Inferior parietal cortex (tissue), 1 donor: ENCODE measurements around the gene LRMDA.

Source experiments
- DNase-seq: peaks from one replicate; pipeline ENCODE4 v3.0.0-alpha.2; 2016; ENCODE audit errors: extremely low spot score

LRMDA gene

DNA sequence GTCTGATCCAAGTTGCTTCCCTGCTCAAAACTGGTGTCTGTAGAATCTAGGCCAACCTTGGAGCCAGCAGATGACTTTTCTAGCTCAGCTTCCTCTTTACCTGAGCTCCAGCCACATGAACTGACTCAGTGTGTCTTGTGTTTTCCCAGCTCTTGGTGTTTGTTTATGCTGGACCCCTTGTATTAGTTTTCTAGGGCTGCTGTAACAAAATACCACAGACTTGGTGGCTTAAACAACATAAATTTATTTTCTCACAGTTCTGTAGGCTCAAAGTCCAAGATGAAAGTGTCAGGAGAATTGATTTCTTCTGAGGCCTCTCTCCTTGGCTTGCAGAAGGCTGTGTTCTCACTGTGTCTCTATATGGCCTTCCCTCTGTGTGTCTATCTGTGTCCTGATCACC lies 45.1 kb downstream of the LRMDA start:
- no peak for DNase-seq

- DNase-seq = no peak
Measured at GRCh38 chr10:75476985-75477384, 45.6 kb downstream of the LRMDA start.

GRCh38 chr10:75477680-75478079 lies 46.3 kb downstream of the LRMDA start:
- no peak for DNase-seq

GRCh38 chr10:75480374-75480773 lies 49.0 kb downstream of the LRMDA start:
- no peak for DNase-seq

DNA sequence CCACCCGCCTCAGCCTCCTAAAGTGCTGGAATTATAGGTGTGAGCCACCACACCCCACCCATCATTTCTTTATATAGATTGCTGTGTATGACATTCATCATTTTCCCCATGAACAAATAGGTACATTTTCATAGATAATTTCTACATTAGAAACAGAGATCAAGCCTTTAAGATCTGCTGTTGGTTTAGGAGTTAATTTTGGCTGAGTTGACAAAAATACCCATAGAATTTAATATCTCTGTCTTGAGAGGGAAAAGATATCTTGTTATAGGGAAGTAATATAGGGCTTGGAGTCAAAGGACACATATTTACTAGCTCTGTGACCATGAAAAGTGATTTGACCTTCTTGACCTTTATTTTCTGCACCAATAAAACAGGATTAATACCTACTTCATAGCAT lies 51.8 kb downstream of the LRMDA start:
- no peak for DNase-seq

DNA sequence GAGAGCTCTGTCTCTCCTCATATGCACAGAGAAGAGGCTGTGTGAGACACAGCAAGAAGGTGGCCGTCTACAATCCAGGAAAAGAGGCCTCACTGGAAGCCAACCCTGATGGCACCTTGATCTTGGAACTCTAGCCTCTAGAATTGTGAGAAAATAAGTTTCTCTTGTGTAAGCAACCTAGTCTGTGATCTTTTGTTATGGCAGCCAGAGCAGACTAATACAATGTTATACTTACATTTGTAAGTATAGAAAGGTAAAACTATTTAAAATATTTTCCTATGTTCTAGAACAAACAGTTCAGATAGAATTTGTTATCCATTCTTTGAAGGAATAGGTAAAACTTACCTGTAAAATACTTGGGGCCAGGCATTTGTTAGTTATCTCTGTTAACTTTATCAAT lies 53.3 kb downstream of the LRMDA start:
- no peak for DNase-seq

- DNase-seq = no peak
Measured at GRCh38 chr10:75486591-75486990, 55.2 kb downstream of the LRMDA start.

- DNase-seq = no peak
Measured at GRCh38 chr10:75487087-75487754, 55.8 kb downstream of the LRMDA start.

DNA sequence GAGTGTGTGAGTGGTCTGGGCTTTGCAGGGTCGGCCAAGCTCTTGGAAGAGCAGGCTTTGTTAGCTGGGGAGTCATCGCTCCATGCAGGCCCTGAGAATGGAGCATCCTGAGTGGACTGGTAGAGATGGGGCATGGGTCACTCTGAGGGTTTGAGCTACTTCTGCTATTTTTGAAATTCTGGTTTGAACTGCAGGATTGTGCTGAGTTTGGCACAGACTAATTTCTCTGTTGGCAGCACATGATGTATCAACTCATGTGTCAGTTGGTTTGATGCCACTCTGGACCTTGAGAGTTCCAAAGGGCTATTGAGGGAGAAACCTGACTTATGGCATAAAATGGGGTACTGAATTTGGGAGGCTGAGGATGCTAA lies 56.3 kb downstream of the LRMDA start:
- no peak for DNase-seq

GRCh38 chr10:75492173-75492925 lies 60.9 kb downstream of the LRMDA start:
- DNase-seq = no peak

GRCh38 chr10:75493464-75493863 lies 62.0 kb downstream of the LRMDA start:
- no peak for DNase-seq

- DNase-seq = no peak
Measured at GRCh38 chr10:75495434-75496190, 64.2 kb downstream of the LRMDA start.

- no peak for DNase-seq
Measured at GRCh38 chr10:75496191-75496567, 64.8 kb downstream of the LRMDA start.

DNA sequence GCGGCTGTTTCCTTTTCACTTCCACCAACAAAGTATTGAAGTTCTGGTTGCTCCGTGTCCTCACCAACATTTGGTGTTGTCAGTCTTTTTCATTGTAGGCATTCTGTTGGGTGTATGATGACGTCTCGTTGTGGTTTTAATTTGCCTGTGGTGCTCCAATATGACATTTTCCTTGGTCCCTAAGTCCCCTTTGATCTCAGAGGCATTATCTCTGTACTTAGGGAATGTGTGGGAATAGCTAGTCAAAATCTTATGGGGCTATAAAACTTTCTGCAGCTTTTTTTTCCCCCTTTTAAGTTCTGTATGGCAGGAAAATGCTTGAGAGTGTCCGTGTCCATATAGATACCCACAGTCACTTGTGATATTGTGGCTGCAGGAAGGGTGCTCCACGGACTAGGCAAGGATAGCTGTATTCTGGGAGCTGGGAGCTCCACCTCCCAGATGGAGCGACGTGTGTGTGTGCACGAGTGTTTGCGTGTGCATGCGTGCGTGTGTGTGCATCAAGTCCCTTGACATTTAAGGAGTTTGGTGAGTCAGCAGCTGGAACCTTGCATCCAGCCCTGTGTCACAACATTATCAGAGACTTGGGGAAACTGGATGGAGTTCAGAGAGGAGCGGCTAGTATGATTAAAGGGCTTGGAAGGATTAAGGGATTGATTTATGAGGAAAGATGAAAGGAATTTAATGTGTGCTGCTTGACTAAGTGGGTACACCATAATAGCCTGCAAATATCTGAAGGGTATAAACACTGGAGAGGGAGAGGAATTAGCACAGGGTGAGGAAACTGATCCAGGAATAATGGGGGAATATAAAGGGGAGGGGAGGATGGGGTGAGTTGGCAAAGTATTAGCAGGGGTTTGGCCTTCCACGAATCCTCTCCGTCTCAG lies 66.8 kb downstream of the LRMDA start:
- DNase-seq = no peak

- DNase-seq = no peak
Measured at GRCh38 chr10:75498884-75499350, 67.5 kb downstream of the LRMDA start.

DNA sequence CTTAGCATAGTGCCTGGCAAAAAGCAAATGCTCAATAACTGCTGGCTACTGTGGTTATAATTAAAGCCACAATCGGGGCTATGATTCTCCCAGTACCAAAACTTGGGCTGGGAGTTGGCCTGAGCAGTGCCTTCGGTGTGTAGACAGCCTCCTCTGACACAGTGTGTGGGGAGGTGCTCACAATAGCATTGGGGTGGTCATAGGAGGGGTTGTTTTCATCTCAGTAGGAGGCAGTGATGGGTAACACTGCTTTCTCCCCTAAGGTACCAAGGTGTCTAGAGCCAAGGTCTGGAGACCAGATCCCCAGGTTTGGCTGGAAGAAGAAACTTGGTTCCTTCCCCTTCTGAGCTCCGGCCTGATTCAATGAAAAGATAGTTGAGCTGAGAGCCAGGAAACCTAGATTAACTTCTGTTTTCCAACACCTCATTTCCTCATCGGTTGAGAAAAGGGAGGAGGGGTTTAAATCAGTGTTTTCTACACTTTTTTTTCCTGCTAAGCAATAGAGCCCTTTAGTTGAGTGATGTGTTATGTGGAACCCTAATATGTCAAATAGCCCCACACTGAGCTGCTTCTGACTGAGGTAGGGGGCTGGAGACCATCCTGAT lies 68.2 kb downstream of the LRMDA start:
- DNase-seq = no peak

- DNase-seq = no peak
Measured at GRCh38 chr10:75502389-75502788, 71.0 kb downstream of the LRMDA start.

GRCh38 chr10:75502838-75503237 lies 71.4 kb downstream of the LRMDA start:
- no peak for DNase-seq

DNA sequence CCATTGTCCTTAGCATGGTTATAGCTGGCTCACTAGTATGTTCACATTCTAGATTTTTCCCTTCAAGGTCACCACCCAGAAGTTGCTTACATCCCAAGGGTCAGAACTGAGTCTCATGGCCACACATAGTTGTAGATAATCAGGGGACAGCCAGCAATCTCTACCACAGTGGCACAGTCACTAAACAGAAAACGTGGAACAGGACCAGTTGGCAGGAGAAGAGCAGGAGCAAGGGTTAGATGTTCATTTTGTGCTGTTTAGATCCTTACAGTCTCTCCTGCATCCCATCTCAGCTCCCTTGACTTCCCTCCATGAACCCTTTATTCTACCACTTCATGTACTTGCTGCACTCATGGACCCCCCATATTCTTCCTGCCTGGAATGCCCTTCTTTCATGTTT lies 73.9 kb downstream of the LRMDA start:
- DNase-seq = no peak

DNA sequence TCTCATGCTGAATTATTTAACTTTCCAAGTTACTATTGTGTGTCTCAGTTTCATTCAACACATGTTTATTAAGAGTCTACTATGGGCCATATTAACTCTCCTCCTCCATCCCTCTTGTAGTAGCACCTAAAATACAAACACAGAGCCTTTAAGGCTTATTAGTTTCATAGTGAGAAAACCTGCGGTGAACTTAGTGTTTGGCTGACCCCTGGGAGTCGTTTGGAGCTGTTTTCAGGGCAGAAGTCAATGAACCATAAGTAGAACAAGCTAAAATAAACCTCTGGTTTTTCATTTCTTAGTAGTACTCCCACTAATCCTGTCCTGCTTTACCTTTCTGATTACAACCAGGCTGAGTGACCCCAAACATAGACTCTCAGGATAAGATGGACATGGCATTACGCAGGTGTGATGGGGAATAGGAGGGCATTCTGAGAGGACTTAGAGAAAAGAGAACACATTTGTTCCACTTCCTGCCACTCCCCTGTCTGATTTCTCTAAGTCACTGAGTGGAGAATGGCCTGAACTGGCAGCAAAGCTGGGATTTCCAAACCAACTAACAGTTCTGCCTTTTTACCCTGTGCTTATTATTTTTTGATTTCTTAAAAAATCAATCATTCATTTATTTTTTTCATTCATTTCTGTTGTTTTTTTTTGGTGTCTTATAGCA lies 74.5 kb downstream of the LRMDA start:
- DNase-seq = no peak

- DNase-seq = no peak
Measured at GRCh38 chr10:75506930-75507329, 75.5 kb downstream of the LRMDA start.
